Body of pancreas (tissue), 4 donors: ENCODE data around the gene CLMN.

Experiments used
- CTCF ChIP-seq, 7 experiments: fragments of 450-650 bp in 4 of 7; fragments of 200-600 bp in 3 of 7; sonication (generic) in 3 of 7; IDR thresholded peaks; one replicate each; pipeline ENCODE4 v1.5.1; 2016 to 2019; ENCODE audit warnings: antibody characterized with exemption in 7 of 7
- POLR2A ChIP-seq, 3 donors: fragments of 450-650 bp; IDR thresholded peaks; one replicate each; pipeline ENCODE4 v1.6.1; 2016; ENCODE audit warnings: antibody characterized with exemption in 3 of 3, mild to moderate bottlenecking in 2 of 3

GRCh38 chr14:95294834-95295599 lies 24.7 kb downstream of the CLMN start:
- TF ChIP-seq CTCF (IDR thresholded peaks at IDR 0.05) (no peak), POLR2A (IDR thresholded peaks at IDR 0.05) (no peak)
